ENCODE data around the gene PRKCSH. TPM values are rescaled to one million over a fixed set of nuclear protein-coding genes. Genes with fewer than 3 reads are reported as not detected.

PRKCSH gene
- total RNA-seq, 6 experiments from 2014 or later = 114 to 206 (median 192) TPM

- H3K36me3 ChIP-seq = peaks cover 0 to under 1% (median 0%) of the 10 kb centered on the region in 4 donors
- peaks cover 0 to 3% (median 0%) of the 10 kb centered on the region in 4 donors for H3K4me1 ChIP-seq
- H3K27ac ChIP-seq = no peak overlapping the region
- no peaks in the 10 kb centered on the region for H3K9me3 ChIP-seq
- H3K27me3 ChIP-seq = no peaks in the 10 kb centered on the region
- TF ChIP-seq, protein P1, sequence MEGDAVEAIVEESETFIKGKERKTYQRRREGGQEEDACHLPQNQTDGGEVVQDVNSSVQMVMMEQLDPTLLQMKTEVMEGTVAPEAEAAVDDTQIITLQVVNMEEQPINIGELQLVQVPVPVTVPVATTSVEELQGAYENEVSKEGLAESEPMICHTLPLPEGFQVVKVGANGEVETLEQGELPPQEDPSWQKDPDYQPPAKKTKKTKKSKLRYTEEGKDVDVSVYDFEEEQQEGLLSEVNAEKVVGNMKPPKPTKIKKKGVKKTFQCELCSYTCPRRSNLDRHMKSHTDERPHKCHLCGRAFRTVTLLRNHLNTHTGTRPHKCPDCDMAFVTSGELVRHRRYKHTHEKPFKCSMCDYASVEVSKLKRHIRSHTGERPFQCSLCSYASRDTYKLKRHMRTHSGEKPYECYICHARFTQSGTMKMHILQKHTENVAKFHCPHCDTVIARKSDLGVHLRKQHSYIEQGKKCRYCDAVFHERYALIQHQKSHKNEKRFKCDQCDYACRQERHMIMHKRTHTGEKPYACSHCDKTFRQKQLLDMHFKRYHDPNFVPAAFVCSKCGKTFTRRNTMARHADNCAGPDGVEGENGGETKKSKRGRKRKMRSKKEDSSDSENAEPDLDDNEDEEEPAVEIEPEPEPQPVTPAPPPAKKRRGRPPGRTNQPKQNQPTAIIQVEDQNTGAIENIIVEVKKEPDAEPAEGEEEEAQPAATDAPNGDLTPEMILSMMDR (IDR thresholded peaks at IDR 0.05) = no peak
- no peak for TF ChIP-seq POLR2A (IDR thresholded peaks at IDR 0.05)
- DNase-seq (no peak), ATAC-seq (no peak)
- 87% methylated on average over 1 of the region's 2 CpGs for WGBS (ENCODE audit: insufficient coverage, low coverage, low lambda C conversion rate, missing lambda C conversion rate)
- no peak overlapping the region for H3K4me3 ChIP-seq
- intact Hi-C loops (cut with DNase I) = no loop called here
Observed at GRCh38 chr19:11414544-11414943, 20.9 kb upstream of the PRKCSH start.

DNA sequence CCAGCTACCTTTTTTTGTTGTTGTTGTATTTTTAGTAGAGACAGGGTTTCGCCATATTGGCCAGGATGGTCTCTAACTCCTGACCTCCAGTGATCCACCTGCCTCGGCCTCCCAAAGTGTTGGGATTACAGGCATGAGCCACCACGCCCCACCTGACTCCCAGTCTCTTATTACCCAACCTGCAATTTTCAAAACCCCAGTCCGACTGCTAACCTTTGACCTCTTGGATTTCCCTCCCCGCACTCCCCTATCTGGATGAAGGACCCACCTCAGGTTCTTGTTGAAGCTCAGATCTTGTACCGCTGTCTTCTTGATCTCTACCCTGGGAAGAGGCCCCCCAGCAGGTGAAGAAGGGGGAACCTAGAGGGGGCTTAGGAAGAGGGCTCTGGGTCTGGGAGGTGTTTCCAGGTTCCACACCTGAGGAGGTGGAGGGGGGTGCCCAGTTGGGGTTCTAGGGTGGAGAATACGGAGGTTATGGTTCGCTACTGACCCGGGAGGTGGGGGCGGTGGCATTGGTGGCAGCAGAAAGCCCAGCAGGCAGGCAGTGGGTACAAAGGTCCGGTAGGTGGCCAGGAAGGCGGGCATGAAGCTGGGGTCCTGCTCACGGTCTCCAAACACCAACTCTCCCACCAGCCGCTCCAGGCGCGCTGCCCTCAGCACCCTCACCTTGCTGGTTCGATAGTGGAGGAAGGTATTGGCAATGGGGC is 18.9 kb upstream of the PRKCSH start:
- ATAC-seq = no peak
- Histone ChIP-seq H3K27ac (no peak overlapping the region), H3K9me3 (no peaks in the 10 kb centered on the region), H3K4me3 (no peak overlapping the region), H3K4me1 (peaks cover 0 to 13% (median 0%) of the 10 kb centered on the region in 4 donors), H3K27me3 (no peaks in the 10 kb centered on the region), H3K36me3 (no peaks in the 10 kb centered on the region)
- no peak for DNase-seq
- TF ChIP-seq POLR2A (IDR thresholded peaks at IDR 0.05) = no peak
- TF ChIP-seq, protein P1 (IDR thresholded peaks at IDR 0.05) = no peak
- 85% methylated on average over 11 of the region's 17 CpGs for WGBS (ENCODE audit: insufficient coverage, low coverage, low lambda C conversion rate, missing lambda C conversion rate)
- intact Hi-C loops (cut with DNase I) = no loop called here

DNA sequence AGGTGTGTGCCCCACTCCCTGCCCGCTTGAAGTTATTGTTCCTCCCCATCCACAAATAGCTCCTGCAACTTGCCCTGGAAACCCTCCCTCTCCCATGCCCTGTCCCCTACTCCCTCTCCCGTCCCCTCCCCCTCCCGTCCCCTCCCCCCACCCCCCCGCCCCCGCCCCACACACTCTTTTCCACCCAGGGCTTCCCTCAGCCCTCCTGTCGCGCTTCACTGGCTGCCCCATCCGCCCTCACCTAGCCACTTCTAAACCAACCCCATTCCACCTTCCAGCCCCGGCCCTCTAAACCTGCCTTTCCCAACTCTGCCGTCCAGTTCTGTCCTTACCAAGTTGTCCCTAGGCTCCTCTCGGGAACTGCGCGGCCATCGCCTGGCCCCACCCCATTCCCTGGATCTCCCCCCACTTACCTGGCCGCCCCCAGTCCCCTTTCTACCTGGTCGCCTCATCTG is 17.3 kb upstream of the PRKCSH start:
- 11% methylated on average over 16 of the region's 16 CpGs for WGBS (ENCODE audit: insufficient coverage, low coverage, low lambda C conversion rate, missing lambda C conversion rate)
- Histone ChIP-seq H3K27me3 (no peaks in the 10 kb centered on the region), H3K4me3 (peak overlapping the region; percentile 47 to 77 (median 71)), H3K27ac (no peak overlapping the region), H3K9me3 (no peaks in the 10 kb centered on the region), H3K36me3 (no peaks in the 10 kb centered on the region), H3K4me1 (peaks cover 0 to 18% (median 0%) of the 10 kb centered on the region in 4 donors)
- intact Hi-C loops (cut with DNase I) = no loop called here
- DNase-seq (no peak), ATAC-seq (no peak)
- no peak for TF ChIP-seq POLR2A (IDR thresholded peaks at IDR 0.05)
- TF ChIP-seq, protein P1 (IDR thresholded peaks at IDR 0.05) = no peak

DNA sequence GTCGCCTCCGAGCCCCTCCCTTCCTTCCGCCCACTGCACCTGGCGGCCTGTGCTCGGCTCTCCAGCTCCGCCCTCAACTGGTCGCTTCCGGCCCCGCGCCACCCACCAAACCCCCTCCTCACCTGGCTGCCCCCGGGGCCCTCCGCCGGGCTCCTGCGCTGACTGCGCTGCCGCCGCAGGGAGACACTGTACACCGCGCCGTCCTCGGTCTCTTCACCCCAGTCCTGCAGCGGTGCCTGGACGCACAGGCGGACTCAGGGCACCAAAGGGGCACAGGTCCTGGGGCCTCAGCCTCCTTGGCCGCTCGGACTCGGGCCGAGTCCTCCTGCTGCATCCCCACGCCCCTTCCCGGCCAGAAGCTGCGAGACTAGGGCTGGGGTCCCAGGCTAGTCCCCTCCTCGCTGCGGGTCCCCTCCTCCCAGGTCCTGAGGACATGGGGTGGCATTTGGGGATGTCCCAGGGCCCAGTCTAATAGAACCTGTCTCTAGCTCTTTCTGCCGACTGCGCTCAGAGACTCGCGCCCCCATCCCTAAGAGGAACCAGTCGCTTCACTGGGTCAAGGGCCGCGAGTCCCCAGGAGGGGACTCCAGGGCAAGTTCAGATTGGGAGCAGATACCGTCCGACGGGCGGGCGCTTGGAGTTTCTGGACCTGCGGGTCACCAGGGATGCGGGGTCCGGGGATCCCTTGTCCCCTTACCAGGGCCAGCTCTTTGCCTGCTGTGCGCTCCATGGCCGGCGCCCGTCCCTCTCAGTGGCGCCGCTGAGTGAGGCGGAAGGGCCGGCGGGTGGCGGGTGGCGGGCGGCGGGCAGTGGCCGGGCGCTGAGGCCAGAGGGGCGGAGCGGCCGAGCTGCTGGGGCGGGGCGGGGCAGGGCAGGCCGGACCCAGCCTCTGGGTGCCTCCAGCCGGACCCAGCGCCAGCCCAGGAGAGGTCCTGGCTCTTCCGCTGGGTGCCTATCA is 16.6 kb upstream of the PRKCSH start, which contains the start of gene RGL3:
TSS of gene RGL3 (minus strand) at position 766 of the 958 bp plus-strand sequence. CDS start at position 730, 36 bp downstream.
- Histone ChIP-seq H3K36me3 (no peaks in the 10 kb centered on the region), H3K27me3 (no peaks in the 10 kb centered on the region), H3K4me3 (peak within 1 kb of the TSS; percentile 47 to 77 (median 71)), H3K9me3 (no peaks in the 10 kb centered on the region), H3K27ac (peak within 1 kb of the TSS; percentile 40 to 48 (median 47)), H3K4me1 (peaks cover 0 to 18% (median 0%) of the 10 kb centered on the region in 4 donors)
- intact Hi-C loops (cut with DNase I) = no loop called here
- DNase-seq = peak; percentile 77 to 81 (median 79)
- no peak for TF ChIP-seq POLR2A (IDR thresholded peaks at IDR 0.05)
- TF ChIP-seq, protein P1 (IDR thresholded peaks at IDR 0.05) = no peak
- 0% methylated on average over 21 of the region's 72 CpGs for WGBS (ENCODE audit: insufficient coverage, low coverage, low lambda C conversion rate, missing lambda C conversion rate)
- peak; percentile 72 to 82 (median 80) for ATAC-seq

Measured in right lobe of liver (tissue), 6 donors.